GM12872 (cell line): ENCODE data around the gene RABGGTA.

Experiments used
- CTCF ChIP-seq: IDR thresholded peaks from 3 replicates; pipeline ENCODE4 v1.5.1; 2011; ENCODE audit warnings: low read depth, mild to moderate bottlenecking, low read length, moderate library complexity; ENCODE audit not compliant: insufficient read depth

Gene RABGGTA

GRCh38 chr14:24247422-24247821 lies 24.0 kb downstream of the RABGGTA start:
- TF ChIP-seq CTCF = no peak

DNA sequence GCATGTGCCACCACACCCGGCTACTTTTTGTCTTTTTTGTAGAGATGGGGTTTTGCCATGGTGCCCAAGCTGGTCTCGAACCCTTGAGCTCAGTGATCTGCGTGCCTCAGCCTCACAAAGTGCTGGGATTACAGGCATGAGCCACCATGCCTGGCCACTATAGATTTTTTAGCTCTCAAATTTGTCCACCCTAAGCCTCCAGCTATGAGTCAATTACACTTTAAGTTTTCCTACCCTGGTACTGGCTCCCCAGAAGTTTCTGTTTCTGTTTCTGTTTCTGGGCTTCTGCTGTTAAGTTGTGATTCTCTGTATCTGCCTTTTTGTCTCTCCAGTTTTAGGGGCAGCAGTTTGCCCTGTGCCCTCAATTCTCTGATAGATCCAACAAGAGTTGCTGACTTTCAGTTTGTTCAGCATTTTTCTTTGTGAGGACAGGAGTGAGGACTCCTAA lies 24.6 kb downstream of the RABGGTA start:
- TF ChIP-seq CTCF = no peak

- no peak for TF ChIP-seq CTCF
Observed at GRCh38 chr14:24243336-24243836, 28.0 kb downstream of the RABGGTA start.

DNA sequence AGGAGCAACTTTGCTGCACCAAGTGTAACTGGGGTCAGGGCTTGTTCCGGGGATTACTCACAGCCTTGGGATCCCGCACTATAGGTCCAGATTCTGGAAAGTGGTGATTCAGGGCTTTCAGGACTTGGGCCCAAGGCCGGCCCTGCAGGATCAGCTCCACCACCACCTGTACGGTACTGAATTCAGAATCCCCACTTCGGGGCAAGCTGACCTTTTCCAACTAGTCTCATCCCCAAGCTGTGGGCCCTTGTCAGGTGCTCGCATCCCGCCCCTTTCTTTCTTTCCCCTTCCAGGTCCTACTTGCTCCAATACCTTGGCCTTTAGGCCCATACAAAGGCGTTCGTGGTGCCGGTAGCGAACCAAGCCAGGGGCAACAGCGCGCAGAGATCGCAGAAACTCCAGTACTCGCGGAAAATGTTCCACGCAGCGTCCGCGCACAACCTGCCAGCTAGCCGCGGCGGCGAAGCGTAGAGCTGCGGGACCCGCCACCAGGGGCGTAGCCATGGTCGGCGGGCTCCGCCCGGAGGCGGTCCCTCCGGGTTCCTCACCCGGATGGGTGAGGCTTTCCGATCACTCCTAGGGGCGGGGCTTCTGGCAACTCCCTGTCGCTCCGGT lies 29.5 kb downstream of the RABGGTA start:
- peak; percentile 58; the same call in 2 of the 3 replicates for TF ChIP-seq CTCF

- no peak for TF ChIP-seq CTCF
Observed at GRCh38 chr14:24240110-24240918, 31.1 kb downstream of the RABGGTA start.

DNA sequence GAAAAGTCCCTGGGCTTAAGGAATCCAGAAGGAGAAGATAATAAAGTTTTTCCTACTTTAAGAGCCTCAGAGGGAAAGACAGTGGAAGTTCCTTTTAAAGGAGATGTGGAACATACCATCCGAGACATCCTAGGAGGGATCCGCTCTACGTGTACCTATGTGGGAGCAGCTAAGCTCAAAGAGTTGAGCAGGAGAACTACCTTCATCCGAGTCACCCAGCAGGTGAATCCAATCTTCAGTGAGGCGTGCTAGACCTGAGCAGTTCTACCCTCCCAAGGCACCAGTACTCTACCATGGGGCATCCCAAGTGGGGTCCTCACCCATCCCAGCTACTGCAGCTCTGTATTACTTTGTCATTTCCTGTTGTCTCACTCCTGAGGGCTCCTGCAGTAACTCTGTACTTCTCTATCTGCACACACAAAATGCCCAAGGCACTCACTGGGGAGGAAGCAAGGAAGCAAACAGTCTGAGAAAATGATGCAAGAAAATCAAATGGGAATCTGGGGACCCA lies 32.8 kb downstream of the RABGGTA start:
- TF ChIP-seq CTCF = no peak

GRCh38 chr14:24238123-24238522 lies 33.3 kb downstream of the RABGGTA start:
- no peak for TF ChIP-seq CTCF
